GM21447 (cell line): Measurements from ENCODE around the gene GPAM.
"Not testable (repeated sequence)": the region's sequence is repeated elsewhere in the genome, so short reads cannot be mapped to it uniquely, and the experiment has no call there.

Experiments
- ATAC-seq: cut with Tn5 transposase; IDR thresholded peaks from one replicate; pipeline ENCODE4 v1.9.1; 2021; ENCODE audit not compliant: unreplicated experiment

The GPAM gene, protein sequence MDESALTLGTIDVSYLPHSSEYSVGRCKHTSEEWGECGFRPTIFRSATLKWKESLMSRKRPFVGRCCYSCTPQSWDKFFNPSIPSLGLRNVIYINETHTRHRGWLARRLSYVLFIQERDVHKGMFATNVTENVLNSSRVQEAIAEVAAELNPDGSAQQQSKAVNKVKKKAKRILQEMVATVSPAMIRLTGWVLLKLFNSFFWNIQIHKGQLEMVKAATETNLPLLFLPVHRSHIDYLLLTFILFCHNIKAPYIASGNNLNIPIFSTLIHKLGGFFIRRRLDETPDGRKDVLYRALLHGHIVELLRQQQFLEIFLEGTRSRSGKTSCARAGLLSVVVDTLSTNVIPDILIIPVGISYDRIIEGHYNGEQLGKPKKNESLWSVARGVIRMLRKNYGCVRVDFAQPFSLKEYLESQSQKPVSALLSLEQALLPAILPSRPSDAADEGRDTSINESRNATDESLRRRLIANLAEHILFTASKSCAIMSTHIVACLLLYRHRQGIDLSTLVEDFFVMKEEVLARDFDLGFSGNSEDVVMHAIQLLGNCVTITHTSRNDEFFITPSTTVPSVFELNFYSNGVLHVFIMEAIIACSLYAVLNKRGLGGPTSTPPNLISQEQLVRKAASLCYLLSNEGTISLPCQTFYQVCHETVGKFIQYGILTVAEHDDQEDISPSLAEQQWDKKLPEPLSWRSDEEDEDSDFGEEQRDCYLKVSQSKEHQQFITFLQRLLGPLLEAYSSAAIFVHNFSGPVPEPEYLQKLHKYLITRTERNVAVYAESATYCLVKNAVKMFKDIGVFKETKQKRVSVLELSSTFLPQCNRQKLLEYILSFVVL

DNA sequence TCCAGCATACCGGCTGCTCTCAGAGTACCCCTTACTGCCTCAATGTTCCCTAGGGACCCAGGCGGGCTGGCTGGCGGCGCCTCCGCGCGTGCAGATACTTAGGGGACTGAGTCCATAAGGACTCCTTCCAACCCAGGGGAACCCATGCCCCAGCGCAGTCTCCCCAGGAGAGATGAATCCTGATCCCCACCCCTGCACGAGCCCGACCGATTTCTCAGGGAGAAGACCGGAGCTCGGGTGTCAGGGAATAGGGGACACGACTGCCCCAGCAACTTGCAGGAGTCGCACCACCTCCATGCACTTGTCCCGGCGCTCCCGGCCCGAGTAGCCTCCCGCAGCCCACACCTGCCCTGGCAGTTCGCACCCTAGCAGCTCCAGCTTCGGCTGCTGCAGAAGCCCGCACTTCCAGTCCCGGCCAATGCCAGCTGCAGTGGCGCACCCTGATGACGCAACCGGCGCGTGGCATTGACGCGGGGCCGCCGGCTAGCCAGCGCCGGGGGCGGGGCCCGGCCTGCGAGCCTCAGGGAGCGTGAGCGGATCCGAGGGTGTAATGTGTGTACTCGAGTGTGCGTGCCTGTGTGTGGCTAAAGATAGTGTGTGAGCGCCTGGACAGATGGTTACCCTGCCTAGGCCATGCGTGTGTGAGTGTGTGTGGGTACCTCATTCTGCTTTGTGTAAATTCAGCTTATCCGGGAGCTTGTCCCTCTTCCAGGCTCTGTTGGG is at the start of gene GPAM:
Gene GPAM, minus strand, starts transcription at position 437 of the 723 bp plus-strand sequence. CDS start 1,981 bp downstream, outside the sequence.
- ATAC-seq = peak; percentile 90

DNA sequence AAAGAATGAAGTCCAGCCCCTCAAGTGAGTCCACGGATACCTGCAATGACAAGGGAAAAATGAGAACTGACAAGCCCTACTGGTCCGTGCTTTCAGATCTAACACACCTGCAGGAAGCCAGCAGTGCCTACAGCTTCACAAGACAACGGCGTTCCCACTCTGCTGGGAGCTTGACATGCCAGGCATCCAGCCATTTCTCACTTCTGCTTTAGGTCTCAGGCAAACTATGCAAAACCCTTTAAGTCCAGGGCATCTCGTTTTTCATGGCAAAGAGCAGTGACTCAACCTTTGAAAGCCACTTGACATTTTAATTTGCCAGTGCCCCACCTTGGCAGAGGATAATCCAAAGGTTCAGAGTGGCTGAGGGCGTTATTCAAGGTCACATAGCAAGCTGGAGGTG is 49.1 kb upstream of the GPAM start:
- no peak for ATAC-seq

DNA sequence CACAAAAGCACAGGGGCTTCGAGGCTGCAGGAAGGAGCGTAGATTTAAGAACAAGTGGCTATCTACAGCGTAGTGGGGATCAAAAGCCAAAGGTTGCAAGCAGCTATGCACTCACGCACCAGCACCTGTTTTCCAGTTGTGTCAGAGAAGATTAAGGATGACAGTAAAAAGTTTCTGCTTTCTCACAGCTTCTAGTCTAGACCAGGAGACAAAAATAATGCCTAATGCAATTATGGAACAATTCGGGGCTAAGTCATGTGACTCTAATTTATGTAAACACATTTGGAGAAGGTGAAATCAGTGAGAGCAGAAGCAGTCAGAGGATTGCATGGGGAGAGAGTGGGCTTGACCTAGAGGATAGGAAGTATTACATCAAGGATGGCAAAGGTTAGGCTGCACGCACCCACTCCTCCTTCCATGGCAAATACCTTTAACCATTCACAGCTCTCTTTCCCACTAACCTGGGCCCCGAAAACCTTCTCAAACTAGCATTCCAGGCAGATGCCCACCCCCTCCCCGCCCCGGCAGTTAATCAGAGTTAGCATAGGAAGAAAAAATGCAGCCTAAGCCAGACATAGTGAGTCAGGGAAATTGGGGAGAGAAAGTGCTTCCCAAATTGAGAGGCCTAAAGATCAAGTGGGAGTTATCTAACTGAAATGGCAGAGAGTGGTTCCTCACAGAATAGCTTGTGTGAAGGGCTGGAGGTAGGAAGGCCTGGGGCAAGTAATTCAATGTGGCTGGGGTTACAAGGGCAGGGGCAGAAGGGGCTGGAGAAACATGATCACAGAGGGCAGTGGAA is 48.2 kb upstream of the GPAM start:
- ATAC-seq = no peak

DNA sequence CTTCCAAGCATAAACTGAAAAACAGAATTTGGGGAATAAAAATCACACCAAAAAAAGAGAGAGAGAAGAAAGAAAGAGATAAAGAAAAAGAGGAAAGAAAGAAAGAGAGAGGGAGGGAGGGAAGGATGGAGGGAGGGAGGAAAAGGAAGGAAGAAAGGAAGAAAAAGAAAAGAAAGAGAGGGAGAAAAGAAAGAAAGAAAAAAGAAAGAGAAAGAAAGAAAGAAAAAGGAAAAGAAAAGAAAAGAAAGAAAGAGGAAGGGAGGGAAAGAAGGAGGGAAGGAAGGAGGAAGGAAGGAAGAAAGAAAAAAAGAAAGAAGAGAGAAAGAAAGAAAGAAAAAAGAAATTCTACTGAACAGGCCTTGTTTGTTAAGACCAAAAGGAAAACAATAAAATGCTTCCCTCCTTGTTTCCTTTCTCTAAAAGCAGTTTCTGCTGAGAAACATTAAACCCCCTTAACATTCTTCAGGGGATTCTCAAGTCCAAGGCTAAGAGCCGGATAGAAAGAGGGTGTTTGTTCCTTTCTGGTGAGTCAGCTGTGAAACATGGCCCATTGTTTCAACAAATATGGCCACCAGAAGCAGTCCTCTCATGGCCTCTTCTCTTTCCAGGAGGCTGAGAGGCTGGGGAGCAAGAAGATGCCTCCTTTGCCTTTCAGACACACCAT is 46.9 kb upstream of the GPAM start:
- no peak for ATAC-seq

DNA sequence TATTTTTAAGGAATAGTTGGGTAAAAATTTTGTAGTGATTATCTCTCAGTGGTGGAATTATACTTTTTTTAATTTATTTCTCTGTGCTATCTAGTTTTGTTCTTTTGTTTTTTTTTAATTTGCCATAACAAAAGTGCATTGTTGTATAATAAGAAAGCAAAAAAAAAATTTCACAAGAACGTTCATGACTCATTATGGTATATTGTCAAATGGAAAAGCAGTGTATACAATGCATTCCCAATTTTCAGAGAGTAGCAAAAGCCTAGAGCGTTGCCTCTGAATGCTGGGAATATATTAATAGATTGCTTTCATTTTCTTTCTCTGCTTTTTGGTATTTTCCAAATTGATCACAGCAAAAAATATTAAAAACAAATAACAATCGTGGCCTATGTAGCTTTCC is 46.3 kb upstream of the GPAM start:
- ATAC-seq = no peak

DNA sequence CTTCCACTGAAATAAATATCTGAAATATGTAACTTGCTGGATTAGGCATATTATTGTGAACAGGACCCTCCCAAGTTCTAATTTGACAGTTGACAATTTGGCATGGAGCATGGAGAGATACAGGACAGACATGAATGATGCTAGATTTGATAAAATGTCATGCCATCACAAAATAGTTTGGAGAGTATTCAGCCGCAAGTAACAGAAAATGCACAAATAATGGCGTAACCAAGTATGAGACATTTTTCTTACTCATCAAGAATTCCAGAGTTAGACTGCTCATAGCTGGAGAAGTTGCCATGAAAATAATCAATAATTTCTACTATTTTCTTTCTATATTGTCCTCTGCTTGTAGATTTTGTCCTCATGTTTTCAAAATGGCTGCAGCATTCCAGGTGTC is 45.5 kb upstream of the GPAM start:
- ATAC-seq = no peak

DNA sequence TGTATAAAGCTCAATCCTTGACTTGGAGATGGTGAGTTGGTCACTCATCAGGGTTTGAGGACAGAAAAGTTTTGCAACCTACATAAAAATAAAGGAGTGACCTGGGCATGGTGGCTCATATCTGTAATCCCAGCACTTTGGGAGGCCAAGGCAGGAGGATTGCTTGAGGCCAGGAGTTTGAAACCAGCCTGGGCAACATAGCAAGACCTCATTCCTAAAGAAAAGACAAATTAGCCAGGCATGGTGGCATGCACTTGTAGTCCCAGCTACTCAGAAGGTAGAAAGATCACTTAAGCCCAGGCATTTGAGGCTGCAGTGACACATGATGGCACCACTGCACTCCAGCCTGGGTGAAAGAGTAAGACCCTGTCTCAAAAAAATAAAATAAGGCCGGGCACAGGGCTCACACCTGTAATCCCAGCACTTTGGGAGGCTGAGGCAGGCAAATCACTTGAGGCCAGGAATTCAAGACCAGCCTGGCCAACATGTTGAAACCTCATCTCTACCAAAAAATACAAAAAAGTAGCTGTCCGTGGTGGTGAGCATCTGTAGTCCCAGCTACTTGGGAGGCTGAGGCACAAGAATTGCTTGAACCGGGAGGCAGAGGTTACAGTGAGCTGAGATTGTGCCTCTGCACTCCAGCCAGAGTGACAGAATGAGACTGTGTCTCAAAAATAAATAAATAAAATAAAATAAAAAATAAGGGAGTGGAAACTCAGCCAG is 45.0 kb upstream of the GPAM start:
- not testable (repeated sequence) for ATAC-seq

DNA sequence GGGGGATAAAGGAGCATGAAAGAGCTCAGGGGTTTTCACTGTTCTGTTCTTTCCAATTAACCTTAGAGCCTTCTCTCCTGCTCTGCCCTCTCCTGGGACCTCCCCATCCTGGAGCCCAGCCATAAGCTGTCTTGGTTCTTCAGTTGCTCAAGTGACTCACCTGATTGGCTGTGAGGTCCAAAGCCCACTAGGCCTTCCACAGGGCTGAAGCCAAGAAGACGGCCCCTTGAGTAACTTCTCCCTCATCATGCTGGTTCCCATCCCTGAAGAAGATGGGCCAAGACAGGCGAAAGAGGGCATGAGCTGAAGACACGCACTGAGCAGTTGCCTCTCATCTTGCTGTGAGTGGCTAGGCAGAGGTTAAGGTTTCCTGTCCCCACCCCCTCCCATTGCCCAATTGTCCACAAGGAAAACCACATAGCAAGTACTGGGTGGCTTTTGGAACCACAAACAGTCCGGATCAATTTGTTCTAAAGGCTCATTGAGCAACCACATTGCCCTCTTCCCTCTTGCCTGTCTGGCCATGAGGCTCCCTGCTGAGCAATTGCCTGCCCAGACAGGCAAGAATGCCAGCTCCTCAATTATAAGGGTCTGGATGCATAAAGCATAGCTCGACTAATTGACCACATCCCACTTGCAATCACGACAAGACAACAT is 43.9 kb upstream of the GPAM start:
- ATAC-seq = no peak

DNA sequence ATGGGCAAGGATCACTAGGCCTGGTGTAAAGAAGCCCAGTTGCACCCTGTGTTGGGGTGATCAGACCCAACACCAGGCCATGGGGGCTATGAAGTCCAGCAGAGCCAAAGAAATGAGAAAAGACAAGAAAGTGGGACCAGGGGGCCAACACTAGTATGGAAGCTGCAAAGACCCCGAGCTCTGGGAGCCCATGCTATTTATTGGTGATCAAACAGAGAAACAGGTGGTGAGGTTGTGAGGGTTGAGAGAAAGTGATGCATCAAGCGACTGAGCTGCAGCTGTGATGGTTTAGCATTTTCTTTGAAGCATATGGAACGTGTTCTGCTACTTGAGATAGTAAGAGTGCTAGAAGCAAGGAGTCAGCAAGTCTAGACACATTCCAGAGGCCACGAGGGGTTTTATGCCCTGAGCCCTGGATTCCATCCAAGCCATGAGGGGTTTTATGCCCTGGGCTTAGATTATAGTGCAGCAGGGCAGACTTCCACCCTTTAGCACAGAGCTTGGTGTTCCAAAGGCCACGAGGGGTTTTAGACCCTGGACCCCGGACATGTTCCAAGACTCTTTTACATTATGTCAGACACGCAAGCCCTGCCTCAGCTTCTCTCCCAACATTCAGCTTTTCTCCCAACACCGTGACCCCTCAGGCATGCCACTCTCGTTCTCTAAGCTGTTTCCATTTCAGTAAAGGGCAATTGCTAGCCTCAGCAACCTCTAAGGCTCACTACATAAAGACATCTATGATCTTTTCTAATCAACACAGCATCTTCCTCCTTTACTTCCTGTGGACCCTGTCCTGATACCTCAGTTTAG is 43.1 kb upstream of the GPAM start:
- ATAC-seq = no peak

DNA sequence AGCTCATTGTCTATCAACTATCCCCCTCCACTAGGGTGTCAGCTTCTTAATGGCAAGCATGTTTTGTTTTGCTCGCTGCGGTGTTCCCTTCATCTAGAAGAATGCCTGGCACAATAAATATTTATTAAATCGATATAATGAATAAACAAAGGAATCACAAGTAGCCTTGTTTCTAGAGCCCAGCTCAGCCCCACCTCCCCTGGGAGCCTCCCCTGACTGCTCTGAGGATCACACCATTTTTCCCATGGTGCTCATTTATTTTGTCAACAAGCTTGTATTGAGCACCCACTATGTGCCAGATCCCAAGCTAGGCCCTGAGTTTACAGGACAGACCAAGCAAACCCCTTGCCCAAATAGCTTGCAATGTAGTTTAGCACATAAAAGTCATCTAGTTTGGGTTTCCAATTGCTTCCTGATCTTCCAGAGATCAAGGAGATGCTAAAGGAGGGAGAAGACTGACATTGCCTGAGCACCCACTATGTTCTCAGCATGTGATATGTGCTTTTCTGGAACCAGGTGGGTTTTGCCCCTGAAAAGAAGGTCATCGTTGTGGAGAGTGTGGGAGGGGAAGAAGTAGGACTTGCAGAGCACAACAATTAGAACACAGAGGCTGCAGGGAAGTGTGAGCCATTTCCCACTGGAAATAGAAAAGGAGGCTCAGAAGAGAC is 42.3 kb upstream of the GPAM start:
- ATAC-seq = no peak

DNA sequence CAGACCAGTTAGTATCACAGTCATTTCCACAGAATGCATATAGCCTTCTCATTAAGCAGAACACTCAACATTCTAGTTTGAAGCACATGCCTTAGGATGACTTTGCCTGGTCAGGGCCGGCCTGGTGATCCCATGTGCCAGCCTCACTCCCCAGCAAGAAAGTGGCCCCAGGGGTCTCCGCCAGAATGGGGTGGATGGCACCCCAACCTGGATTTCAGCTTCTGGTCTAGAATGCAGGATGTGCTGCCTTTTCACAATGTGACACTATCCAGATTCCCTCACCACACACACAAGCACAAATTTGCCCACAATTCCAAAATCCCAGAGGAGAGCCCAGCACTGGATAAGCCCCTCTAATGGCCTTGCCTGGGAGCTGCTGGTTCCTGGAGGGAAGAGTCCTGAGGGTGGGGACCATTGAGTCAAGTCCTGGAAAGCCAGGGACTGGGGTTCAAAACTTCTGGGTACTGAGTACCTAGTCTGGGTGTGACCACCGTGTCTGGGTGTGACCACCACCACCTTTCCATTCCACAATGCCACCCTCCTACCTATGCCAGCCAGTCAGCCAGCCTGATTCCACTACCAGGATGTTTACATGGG is 41.5 kb upstream of the GPAM start:
- no peak for ATAC-seq

DNA sequence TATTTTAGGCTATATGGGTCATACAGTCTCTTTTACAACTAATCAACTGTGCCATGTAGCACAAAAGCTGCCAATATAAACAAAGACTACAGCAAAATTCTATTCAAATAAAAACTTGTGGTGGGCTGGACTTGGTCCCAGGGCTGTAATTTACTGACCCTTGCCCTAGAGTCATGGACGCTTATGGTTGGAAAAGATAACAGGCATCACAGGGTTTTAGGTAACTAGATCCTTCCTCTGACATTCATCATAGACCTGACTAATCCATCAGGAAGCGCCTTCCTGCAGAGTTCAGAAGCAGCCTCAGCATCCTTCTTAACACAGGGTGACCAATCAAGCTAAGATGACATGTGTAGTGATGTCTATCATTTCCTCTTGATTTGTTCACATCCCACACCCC is 40.2 kb upstream of the GPAM start:
- ATAC-seq = no peak

DNA sequence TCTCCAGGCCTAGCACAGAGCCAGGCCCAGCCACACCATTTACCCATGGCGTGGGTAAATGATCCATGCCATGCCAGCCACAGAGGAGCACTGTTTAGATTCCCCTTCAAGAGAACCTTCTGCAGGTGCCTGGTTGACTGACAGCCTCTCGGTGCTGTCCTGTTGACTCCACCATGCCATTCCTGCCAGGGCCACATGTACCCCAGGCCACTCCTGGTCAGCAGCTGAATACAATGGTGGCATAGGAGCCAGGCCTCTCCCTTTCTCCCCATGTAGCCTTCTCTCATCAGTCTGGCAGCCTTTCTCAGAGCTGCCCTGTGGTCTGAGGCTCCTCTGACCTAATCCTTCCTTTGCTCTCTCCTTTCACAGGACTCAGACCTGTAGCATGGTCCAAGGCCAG is 39.2 kb upstream of the GPAM start:
- ATAC-seq = no peak

DNA sequence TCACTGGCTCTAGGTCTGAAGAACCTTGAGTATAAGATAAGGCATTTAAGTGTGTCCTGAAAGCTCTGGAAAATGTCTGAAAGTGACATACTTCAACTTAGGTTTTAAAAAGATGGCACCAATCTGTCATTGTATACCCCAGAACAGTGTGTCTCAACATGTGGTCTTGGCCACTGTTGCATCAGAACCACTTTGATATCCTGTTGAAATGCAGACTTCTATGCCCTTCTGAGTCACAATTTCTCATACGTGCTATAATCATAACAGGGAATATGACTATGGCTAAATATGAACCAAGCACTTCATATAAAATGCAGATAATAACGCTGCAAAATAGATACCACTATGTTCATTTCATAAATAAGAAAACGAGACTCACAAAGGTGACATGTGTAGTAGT is 38.0 kb upstream of the GPAM start:
- no peak for ATAC-seq

DNA sequence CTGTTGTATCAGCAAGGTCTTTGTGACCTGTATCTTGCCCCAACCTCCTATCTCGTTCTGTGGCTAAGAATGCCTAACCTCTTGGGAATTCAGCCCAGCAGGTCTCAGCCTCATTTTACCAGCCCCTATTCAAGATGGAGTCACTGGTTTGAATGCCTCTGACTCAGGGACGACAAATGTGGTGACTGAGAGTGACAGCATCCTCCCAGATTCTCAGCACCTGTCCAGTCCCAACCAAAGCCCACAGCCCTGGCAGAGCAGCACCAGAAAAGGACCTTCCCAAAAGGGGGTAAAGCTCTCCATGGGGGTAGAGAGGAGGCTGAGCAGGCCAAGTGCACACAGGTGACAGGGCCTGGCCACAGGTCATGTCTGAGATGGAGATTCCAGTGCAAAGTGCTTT is 35.4 kb upstream of the GPAM start:
- ATAC-seq = no peak

DNA sequence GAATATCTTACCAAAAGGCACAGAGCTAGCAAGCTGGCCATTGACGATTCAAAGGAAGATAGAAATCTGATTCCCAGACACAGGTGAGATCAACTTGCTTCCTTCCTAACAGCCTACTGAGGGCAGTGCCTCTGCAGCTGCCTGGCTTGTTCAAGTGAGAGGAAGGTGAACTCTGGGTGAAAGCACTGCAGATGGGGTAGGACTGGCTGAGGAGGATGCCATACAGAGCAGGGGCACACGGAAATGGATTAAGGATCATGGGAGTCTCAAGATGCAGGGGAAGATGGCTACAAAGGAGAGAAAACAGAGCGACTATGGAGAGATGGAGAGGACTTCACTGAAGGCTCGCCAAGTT is 34.4 kb upstream of the GPAM start:
- ATAC-seq = no peak

DNA sequence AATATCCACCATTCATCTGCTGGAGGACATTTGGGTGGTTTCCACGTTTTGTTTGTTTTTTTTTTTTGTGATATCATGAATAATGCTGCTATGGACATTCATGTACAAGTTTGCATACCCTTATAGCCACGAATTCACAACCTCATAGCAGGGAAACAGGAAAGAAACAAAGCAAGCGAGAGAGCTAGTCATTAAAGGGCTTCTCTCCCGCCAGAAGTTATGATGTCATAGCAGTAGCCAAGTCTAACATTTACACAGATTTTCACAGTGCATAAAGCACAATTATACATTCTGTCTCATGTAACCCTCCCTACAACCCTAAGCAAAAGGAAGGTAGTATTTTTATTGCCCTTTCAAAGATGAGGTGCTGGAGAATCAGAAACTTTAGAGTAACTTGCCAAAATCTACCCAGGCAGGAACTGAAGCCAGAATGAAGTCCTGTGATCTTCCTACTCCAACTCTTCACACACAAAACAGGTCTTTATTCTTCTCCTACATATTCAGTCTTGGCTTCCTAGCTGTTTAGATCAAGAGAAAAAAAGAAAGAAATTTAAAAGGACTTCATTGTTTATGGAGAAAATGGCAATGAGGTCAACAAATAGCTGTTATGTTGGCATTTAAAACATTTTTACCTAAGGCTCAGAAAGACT is 33.9 kb upstream of the GPAM start:
- no peak for ATAC-seq
